ENCODE data around the gene UBA1. TPM values are rescaled to one million over a fixed set of nuclear protein-coding genes. Genes with fewer than 3 reads are reported as not detected.

Gene UBA1
- total RNA-seq, 1 experiment from 2014 or later = 275 TPM

DNA sequence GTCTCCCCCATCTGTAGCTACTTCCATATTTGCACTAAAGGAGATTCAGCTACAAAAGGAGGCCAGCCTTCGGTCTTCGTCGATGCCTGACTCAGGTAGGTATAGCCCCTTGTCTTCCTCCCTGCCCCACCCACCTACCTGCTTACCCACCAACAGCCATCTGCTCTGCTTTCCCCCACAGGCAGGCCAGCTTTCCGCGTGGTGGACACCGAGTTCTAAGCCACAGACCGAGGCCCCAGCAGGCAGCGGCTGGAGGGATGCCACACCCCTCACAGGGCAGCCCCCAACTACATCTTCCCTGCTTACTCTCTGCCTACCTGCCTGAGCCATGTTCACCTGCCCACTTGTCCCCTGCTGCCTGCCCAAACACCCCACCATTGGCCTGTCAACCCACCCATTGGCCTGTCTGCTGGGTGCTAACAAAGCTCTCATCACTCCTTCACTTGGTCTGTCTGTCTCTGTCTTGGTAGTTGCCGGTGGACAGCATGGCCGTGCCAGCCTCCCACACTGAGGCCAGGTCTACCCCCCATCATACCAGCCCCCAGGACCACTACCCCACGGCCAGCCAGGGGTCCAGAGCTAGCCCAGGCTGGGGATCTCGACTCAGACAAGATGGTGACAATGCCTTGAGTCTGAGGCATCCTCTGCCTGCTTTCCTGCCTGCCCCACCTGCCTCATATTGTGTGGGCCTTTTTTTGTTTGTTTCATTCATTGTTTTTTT, 35.1 kb downstream of the UBA1 start:
- TF ChIP-seq EZH2 (IDR thresholded peaks at IDR 0.05) = no peak
- no peak for TF ChIP-seq SRF (IDR thresholded peaks at IDR 0.05; ENCODE audit: low read depth)
- TF ChIP-seq TCF7L2 (IDR thresholded peaks at IDR 0.05; ENCODE audit: borderline replicate concordance, extremely low read depth, insufficient read depth, insufficient read length) = no peak
- TF ChIP-seq, protein P1, sequence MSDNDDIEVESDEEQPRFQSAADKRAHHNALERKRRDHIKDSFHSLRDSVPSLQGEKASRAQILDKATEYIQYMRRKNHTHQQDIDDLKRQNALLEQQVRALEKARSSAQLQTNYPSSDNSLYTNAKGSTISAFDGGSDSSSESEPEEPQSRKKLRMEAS (IDR thresholded peaks at IDR 0.05) = no peak
- TF ChIP-seq RAD21 (IDR thresholded peaks at IDR 0.05; ENCODE audit: low read depth) = no peak
- no peak for TF ChIP-seq CBX3 (IDR thresholded peaks at IDR 0.05; ENCODE audit: low read depth)
- Histone ChIP-seq H4K20me1 (ENCODE audit: insufficient read depth) (no peaks in the 10 kb centered on the region), H3K27ac (ENCODE audit: low read depth, low read length) (no peak overlapping the region), H3K9me3 (ENCODE audit: control insufficient read depth in 1 of 2, insufficient read depth in 1 of 2, low read depth in 1 of 2, low read length in 2 of 2) (no peaks in the 10 kb centered on the region), H3K79me2 (ENCODE audit: insufficient read depth, low read length) (peaks cover 4% of the 10 kb centered on the region), H3K4me3 (replicated peaks in 1 of 2; ENCODE audit: low read depth in 1 of 2, low read length in 2 of 2) (no peak overlapping the region), H3K4me1 (ENCODE audit: control insufficient read depth in 1 of 2, insufficient read depth in 2 of 2, low read length in 2 of 2) (peaks cover 3 to 16% of the 10 kb centered on the region in 2 experiments; a peak in 2 of 4 replicates), H2AFZ (ENCODE audit: low read depth, low read length, poor library complexity, severe bottlenecking) (no peak overlapping the region), H3K27me3 (ENCODE audit: insufficient read depth, low read length) (no peaks in the 10 kb centered on the region), H3K36me3 (ENCODE audit: control insufficient read depth in 1 of 2, insufficient read depth in 2 of 2, low read length in 2 of 2) (peaks cover 14 to 18% of the 10 kb centered on the region in 2 experiments), H3K9ac (ENCODE audit: low read length) (no peak overlapping the region), H3K4me2 (ENCODE audit: low read length) (no peak overlapping the region), H3K9me2 (ENCODE audit: insufficient read depth) (no peaks in the 10 kb centered on the region)
- POLR2A ChIA-PET = no interaction called here
- CTCF ChIA-PET = no interaction called here
- no TSS peak for BruUV-seq (replicated peaks)
- ATAC-seq = no peak
- RAD21 ChIA-PET (ENCODE audit: low non-redundant PET in 1 of 2, low total read pairs in 2 of 2, uncharacterized antibody in 2 of 2, unreplicated experiment in 2 of 2) = no interaction called here
- intact Hi-C loops (cut with micrococcal nuclease) = no loop called here
- DNase-seq (ENCODE audit: low read depth, low spot score) = no peak

DNA sequence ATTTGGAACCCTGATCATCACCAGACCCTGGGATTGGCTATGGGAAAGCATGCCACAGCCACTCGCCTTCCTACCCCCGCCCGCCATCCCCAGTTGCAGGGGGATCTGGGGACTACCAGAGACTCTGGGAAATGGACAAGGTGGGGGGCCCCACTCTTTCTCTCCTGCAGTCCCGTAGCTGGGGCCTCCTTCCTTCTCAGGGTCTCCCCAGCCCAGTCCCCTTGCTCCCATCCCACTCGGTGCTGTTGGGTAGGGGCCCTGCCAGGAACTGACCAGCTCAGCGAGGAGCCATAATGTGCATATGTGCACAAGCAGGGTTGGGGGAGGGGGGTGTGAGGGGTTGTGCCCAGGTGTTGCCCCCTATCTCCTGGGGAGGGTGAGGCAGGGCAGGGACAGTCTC, 35.8 kb downstream of the UBA1 start:
- ChIA-PET CTCF (no interaction called here), POLR2A (no interaction called here), RAD21 (ENCODE audit: low non-redundant PET in 1 of 2, low total read pairs in 2 of 2, uncharacterized antibody in 2 of 2, unreplicated experiment in 2 of 2) (no interaction called here)
- H3K9me2 ChIP-seq (ENCODE audit: insufficient read depth) = no peaks in the 10 kb centered on the region
- H4K20me1 ChIP-seq (ENCODE audit: insufficient read depth) = no peaks in the 10 kb centered on the region
- intact Hi-C loops (cut with micrococcal nuclease) = no loop called here
- BruUV-seq (replicated peaks) = no TSS peak
- H3K4me1 ChIP-seq (ENCODE audit: control insufficient read depth in 1 of 2, insufficient read depth in 2 of 2, low read length in 2 of 2) = peaks cover 3 to 17% of the 10 kb centered on the region in 2 experiments; a peak in 3 of 4 replicates
- H3K27ac ChIP-seq (ENCODE audit: low read depth, low read length) = no peak overlapping the region
- no peaks in the 10 kb centered on the region for H3K9me3 ChIP-seq (ENCODE audit: control insufficient read depth in 1 of 2, insufficient read depth in 1 of 2, low read depth in 1 of 2, low read length in 2 of 2)
- H3K36me3 ChIP-seq (ENCODE audit: control insufficient read depth in 1 of 2, insufficient read depth in 2 of 2, low read length in 2 of 2) = peaks cover 14 to 18% of the 10 kb centered on the region in 2 experiments
- no peak overlapping the region for H3K4me3 ChIP-seq (replicated peaks in 1 of 2; ENCODE audit: low read depth in 1 of 2, low read length in 2 of 2)
- no peak overlapping the region for H3K9ac ChIP-seq (ENCODE audit: low read length)
- ATAC-seq = no peak
- H2AFZ ChIP-seq (ENCODE audit: low read depth, low read length, poor library complexity, severe bottlenecking) = no peak overlapping the region
- H3K27me3 ChIP-seq (ENCODE audit: insufficient read depth, low read length) = no peaks in the 10 kb centered on the region
- peaks cover 11% of the 10 kb centered on the region for H3K79me2 ChIP-seq (ENCODE audit: insufficient read depth, low read length)
- H3K4me2 ChIP-seq (ENCODE audit: low read length) = no peak overlapping the region
- DNase-seq (ENCODE audit: low read depth, low spot score) = no peak
- TF ChIP-seq TCF7L2 (IDR thresholded peaks at IDR 0.05; ENCODE audit: borderline replicate concordance, extremely low read depth, insufficient read depth, insufficient read length) (no peak), SRF (IDR thresholded peaks at IDR 0.05; ENCODE audit: low read depth) (no peak), EZH2 (IDR thresholded peaks at IDR 0.05) (no peak), YY1 (IDR thresholded peaks at IDR 0.05; ENCODE audit: extremely low read depth, insufficient replicate concordance, low read depth, low read length) (no peak), ZNF274 (IDR thresholded peaks at IDR 0.05; ENCODE audit: low read depth, low read length) (no peak), ELF1 (IDR thresholded peaks at IDR 0.05; ENCODE audit: borderline replicate concordance, low read depth) (no peak), FOSL1 (IDR thresholded peaks at IDR 0.05; ENCODE audit: low read depth) (no peak), SP1 (IDR thresholded peaks at IDR 0.05; ENCODE audit: low read depth) (no peak), RAD21 (IDR thresholded peaks at IDR 0.05; ENCODE audit: low read depth) (no peak), ZFX (IDR thresholded peaks at IDR 0.05) (no peak), CBX3 (IDR thresholded peaks at IDR 0.05; ENCODE audit: low read depth) (no peak)
- TF ChIP-seq, protein P2, sequence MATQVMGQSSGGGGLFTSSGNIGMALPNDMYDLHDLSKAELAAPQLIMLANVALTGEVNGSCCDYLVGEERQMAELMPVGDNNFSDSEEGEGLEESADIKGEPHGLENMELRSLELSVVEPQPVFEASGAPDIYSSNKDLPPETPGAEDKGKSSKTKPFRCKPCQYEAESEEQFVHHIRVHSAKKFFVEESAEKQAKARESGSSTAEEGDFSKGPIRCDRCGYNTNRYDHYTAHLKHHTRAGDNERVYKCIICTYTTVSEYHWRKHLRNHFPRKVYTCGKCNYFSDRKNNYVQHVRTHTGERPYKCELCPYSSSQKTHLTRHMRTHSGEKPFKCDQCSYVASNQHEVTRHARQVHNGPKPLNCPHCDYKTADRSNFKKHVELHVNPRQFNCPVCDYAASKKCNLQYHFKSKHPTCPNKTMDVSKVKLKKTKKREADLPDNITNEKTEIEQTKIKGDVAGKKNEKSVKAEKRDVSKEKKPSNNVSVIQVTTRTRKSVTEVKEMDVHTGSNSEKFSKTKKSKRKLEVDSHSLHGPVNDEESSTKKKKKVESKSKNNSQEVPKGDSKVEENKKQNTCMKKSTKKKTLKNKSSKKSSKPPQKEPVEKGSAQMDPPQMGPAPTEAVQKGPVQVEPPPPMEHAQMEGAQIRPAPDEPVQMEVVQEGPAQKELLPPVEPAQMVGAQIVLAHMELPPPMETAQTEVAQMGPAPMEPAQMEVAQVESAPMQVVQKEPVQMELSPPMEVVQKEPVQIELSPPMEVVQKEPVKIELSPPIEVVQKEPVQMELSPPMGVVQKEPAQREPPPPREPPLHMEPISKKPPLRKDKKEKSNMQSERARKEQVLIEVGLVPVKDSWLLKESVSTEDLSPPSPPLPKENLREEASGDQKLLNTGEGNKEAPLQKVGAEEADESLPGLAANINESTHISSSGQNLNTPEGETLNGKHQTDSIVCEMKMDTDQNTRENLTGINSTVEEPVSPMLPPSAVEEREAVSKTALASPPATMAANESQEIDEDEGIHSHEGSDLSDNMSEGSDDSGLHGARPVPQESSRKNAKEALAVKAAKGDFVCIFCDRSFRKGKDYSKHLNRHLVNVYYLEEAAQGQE (IDR thresholded peaks at IDR 0.05; ENCODE audit: low read depth) = no peak
- TF ChIP-seq, protein P3, sequence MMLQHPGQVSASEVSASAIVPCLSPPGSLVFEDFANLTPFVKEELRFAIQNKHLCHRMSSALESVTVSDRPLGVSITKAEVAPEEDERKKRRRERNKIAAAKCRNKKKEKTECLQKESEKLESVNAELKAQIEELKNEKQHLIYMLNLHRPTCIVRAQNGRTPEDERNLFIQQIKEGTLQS (IDR thresholded peaks at IDR 0.05) = no peak
- TF ChIP-seq, protein P1 (IDR thresholded peaks at IDR 0.05) = no peak
